Epithelial cell of proximal tubule (primary cell): ENCODE results near the gene TRIM38. TPM values are rescaled to one million over a fixed set of nuclear protein-coding genes. Genes with fewer than 3 reads are reported as not detected.
A peak's percentile ranks its signal among the peaks of the same experiment; 100 is the strongest.

Source experiments
- DNase-seq: peaks from one replicate; pipeline ENCODE4 v3.0.0-alpha.2; 2011; ENCODE audit warnings: low read depth
- H3K4me3 ChIP-seq: 2 replicates; pipeline ENCODE4 v1.5.1; 2011; ENCODE audit warnings: low read depth, mild to moderate bottlenecking, low read length
- CTCF ChIP-seq: conservative IDR thresholded peaks from 2 replicates; pipeline ENCODE4 v1.5.1; 2012; ENCODE audit warnings: low read depth, mild to moderate bottlenecking, low read length
- total RNA-seq: library from RNA; depleted of rRNA; stranded (reverse); fragments of >200 nt; gene quantifications from 2 replicates; pipeline ENCODE4 v1.2.3, GENCODE V29; 2015

TRIM38 gene
- total RNA-seq, 1 donor from 2014 or later, result 4.2 TPM

DNA sequence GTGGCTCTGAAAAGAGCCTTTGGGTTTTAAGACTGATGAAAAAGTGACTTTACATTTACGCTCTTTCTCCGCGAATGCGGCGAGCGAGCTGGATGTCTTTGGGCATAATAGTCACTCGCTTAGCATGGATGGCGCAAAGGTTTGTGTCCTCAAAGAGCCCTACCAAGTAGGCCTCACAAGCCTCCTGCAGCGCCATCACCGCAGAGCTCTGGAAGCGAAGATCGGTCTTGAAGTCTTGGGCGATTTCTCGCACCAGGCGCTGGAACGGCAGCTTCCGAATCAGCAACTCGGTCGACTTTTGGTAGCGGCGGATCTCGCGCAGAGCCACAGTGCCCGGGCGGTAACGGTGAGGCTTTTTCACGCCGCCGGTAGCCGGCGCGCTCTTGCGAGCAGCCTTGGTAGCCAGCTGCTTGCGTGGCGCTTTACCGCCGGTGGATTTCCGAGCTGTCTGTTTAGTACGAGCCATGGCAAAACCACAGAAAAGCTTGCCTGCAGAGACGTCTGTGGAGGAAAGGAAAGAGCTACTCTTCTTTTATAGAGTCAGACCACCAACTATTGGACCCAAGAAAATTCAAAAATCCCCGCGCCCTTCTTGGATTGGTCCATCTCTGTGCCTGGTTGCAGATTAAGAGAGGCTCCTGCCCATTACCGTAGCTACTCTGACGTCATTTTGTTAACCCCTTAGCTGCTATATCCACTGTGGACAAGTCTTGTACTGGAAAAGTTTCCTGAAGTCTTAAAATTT is 69.2 kb downstream of the TRIM38 start:
- peak; percentile 20 for TF ChIP-seq CTCF
- DNase-seq, result peak; percentile 93

DNA sequence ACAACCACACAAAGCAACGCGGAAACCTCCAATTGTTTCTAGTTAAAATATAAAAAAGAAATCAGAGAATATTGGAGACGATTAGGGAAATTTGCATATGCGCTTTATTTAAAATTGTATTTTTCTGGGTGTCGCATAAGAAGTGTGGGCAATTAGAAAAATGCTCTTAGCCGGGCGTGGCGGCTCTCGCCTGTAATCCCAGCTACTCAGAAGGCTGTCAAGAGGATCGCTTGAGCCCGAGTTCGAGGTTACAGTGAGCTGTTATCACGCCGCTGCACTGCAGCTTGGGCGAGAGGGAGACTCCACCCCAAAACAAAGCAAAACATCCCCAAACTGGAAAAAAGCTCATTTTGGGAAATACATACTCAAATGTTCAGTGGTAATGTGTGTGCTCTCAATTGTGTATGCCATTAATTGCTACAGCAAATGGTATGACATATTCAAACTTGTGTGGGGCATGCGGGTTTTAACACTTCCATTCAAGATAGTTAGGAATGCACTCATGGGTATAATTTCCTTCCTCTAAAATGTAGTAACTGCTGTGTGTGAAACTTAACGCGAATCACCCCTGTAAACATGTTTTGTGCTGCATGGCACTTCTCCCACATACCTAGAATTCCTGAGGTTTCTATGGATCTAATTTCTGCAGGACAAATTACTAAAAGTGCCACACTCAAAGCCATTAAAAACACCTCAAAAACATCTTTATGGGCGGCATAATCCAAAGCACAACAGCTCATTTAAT is 69.9 kb downstream of the TRIM38 start:
- TF ChIP-seq CTCF, result no peak
- no peak for DNase-seq
- H3K4me3 ChIP-seq, result peak overlapping the region; percentile 64

More for the DNA sequence above, 69.2 kb downstream of the TRIM38 start:
- peak overlapping the region; percentile 64 for H3K4me3 ChIP-seq

GRCh38 chr6:26033085-26033940 is 70.7 kb downstream of the TRIM38 start:
- peak; percentile 95 for DNase-seq
- peak overlapping the region; percentile 64 for H3K4me3 ChIP-seq
- TF ChIP-seq CTCF, result no peak

- H3K4me3 ChIP-seq, result peak overlapping the region; percentile 64
- no peak for TF ChIP-seq CTCF
- DNase-seq, result no peak
These were observed 71.3 kb downstream of the TRIM38 start for GRCh38 chr6:26033941-26034354.

DNA sequence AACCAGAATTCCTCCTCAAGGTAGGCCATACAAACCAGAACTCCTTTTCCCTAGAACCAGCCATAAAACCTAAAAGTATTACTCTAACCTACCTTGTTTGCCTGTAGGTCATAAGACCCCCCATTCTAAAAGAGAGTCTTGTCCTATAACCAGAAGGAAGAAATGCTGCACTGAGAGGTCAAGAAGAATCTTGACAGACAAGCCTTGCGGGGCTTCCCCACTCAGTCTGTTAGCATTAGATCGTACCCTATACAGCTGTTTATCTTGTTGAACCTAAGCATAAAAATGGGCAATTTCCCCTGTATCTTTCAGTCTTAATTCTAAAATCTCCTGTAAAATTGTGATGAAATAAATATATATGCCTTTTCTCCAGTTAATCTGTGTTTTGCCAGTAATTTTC is 72.3 kb downstream of the TRIM38 start:
- no peak overlapping the region for H3K4me3 ChIP-seq
- no peak for DNase-seq
- no peak for TF ChIP-seq CTCF

Other genes with a start within 250 kb of the TRIM38 start
- not detected in 2 replicates for gene SLC17A4, start 208.1 kb upstream of the TRIM38 start, total RNA-seq
- gene SLC17A1, start 130.8 kb upstream of the TRIM38 start, total RNA-seq, result not detected in 2 replicates
- gene SLC17A3, start 88.6 kb upstream of the TRIM38 start, total RNA-seq, result not detected in 2 replicates
- gene SLC17A2, start 32.1 kb upstream of the TRIM38 start, total RNA-seq, result not detected in 2 replicates
- gene HFE, start 124.6 kb downstream of the TRIM38 start, total RNA-seq, result 5.1 and 5.3 TPM in 2 replicates